GM18867 (cell line): Measurements from ENCODE around the gene TRPM3.

ENCODE experiments used
- ATAC-seq: cut with Tn5 transposase; IDR thresholded peaks from one replicate; pipeline ENCODE4 v1.9.1; 2021; ENCODE audit warnings: mild to moderate bottlenecking, moderate library complexity; ENCODE audit not compliant: unreplicated experiment

TRPM3 gene

GRCh38 chr9:71121275-71122021 lies at the start of gene TRPM3:
TSS of gene TRPM3 (minus strand) at chr9:71121621. CDS start at chr9:71121354, 267 bp downstream.
- no peak for ATAC-seq

GRCh38 chr9:71168418-71168817 lies 47.0 kb upstream of the TRPM3 start:
- ATAC-seq: no peak

- no peak for ATAC-seq
Observed at GRCh38 chr9:71162126-71162525, 40.7 kb upstream of the TRPM3 start.

- ATAC-seq: no peak
Observed at GRCh38 chr9:71157731-71158130, 36.3 kb upstream of the TRPM3 start.

- ATAC-seq: no peak
Observed at GRCh38 chr9:71147368-71147767, 25.9 kb upstream of the TRPM3 start.

GRCh38 chr9:71146511-71146910 lies 25.1 kb upstream of the TRPM3 start:
- ATAC-seq: no peak

GRCh38 chr9:71145179-71145578 lies 23.8 kb upstream of the TRPM3 start:
- no peak for ATAC-seq

- ATAC-seq: no peak
Observed at GRCh38 chr9:71144495-71144894, 23.1 kb upstream of the TRPM3 start.

GRCh38 chr9:71136696-71137095 lies 15.3 kb upstream of the TRPM3 start:
- no peak for ATAC-seq

GRCh38 chr9:71131145-71131544 lies 9.7 kb upstream of the TRPM3 start:
- no peak for ATAC-seq

GRCh38 chr9:71130521-71130920 lies 9.1 kb upstream of the TRPM3 start:
- no peak for ATAC-seq

GRCh38 chr9:71128796-71129195 lies 7.4 kb upstream of the TRPM3 start:
- no peak for ATAC-seq

- ATAC-seq: no peak
Observed at GRCh38 chr9:71127301-71127700, 5.9 kb upstream of the TRPM3 start.

GRCh38 chr9:71122421-71122820 lies 1.0 kb upstream of the TRPM3 start:
- ATAC-seq: no peak

GRCh38 chr9:71122022-71122275 lies 528 bp upstream of the TRPM3 start:
- no peak for ATAC-seq

GRCh38 chr9:71120501-71121247 lies 747 bp downstream of the TRPM3 start:
- ATAC-seq: no peak

GRCh38 chr9:71119746-71120145 lies 1.7 kb downstream of the TRPM3 start:
- no peak for ATAC-seq

- no peak for ATAC-seq
Observed at GRCh38 chr9:71118324-71118723, 3.1 kb downstream of the TRPM3 start.

- ATAC-seq: no peak
Observed at GRCh38 chr9:71115448-71115975, 5.9 kb downstream of the TRPM3 start.

GRCh38 chr9:71112866-71113265 lies 8.6 kb downstream of the TRPM3 start:
- ATAC-seq: no peak

- ATAC-seq: no peak
Observed at GRCh38 chr9:71108937-71109336, 12.5 kb downstream of the TRPM3 start.

- ATAC-seq: no peak
Observed at GRCh38 chr9:71106992-71107391, 14.4 kb downstream of the TRPM3 start.
